ENCODE results near the gene MBP. TPM values are rescaled to one million over a fixed set of nuclear protein-coding genes. Genes with fewer than 3 reads are reported as not detected.

MBP gene
- total RNA-seq, 1 experiment from 2014 or later, result 31.6 TPM

GRCh38 chr18:77049938-77050337, 82.6 kb downstream of the MBP start:
- intact Hi-C loops (cut with micrococcal nuclease), result no loop called here
- Mint-ChIP-seq H3K4me1 (ENCODE audit: insufficient read depth, unreplicated experiment) (no peaks in the 10 kb centered on the region), H3K27ac (ENCODE audit: low read depth, unreplicated experiment) (no peak overlapping the region), H3K4me3 (ENCODE audit: unreplicated experiment) (no peak overlapping the region), H3K36me3 (ENCODE audit: insufficient read depth, unreplicated experiment) (peaks cover 19% of the 10 kb centered on the region), H3K27me3 (ENCODE audit: insufficient read depth, unreplicated experiment) (no peaks in the 10 kb centered on the region), H3K9me3 (ENCODE audit: unreplicated experiment) (no peaks in the 10 kb centered on the region)
- no peak for TF ChIP-seq CTCF (IDR thresholded peaks at IDR 0.05; ENCODE audit: unreplicated experiment)
- DNase-seq (ENCODE audit: unreplicated experiment), result no peak
- POLR2A ChIA-PET, result interaction anchor here (0.7 kb wide), 2 partner anchors 37 to 266 kb away, joined by 3 read pairs; no protein-coding TSS in a partner anchor
- no TSS peak for BruUV-seq (replicated peaks)
- CTCF ChIA-PET, result interaction anchor here (0.6 kb wide), 1 partner anchor 128 kb away, joined by 3 read pairs; no protein-coding TSS in a partner anchor

- no peaks in the 10 kb centered on the region for H3K27me3 Mint-ChIP-seq (ENCODE audit: insufficient read depth, unreplicated experiment)
- peaks cover 19% of the 10 kb centered on the region for H3K36me3 Mint-ChIP-seq (ENCODE audit: insufficient read depth, unreplicated experiment)
- ChIA-PET CTCF (no interaction called here), POLR2A (no interaction called here)
- H3K4me3 Mint-ChIP-seq (ENCODE audit: unreplicated experiment), result no peak overlapping the region
- intact Hi-C loops (cut with micrococcal nuclease), result no loop called here
- no TSS peak for BruUV-seq (replicated peaks)
- DNase-seq (ENCODE audit: unreplicated experiment), result no peak
- H3K4me1 Mint-ChIP-seq (ENCODE audit: insufficient read depth, unreplicated experiment), result no peaks in the 10 kb centered on the region
- H3K27ac Mint-ChIP-seq (ENCODE audit: low read depth, unreplicated experiment), result no peak overlapping the region
- no peak for TF ChIP-seq CTCF (IDR thresholded peaks at IDR 0.05; ENCODE audit: unreplicated experiment)
- no peaks in the 10 kb centered on the region for H3K9me3 Mint-ChIP-seq (ENCODE audit: unreplicated experiment)
Measured at GRCh38 chr18:77047803-77048419, 84.7 kb downstream of the MBP start.

- Mint-ChIP-seq H3K36me3 (ENCODE audit: insufficient read depth, unreplicated experiment) (peaks cover 19% of the 10 kb centered on the region), H3K27me3 (ENCODE audit: insufficient read depth, unreplicated experiment) (no peaks in the 10 kb centered on the region), H3K4me3 (ENCODE audit: unreplicated experiment) (no peak overlapping the region), H3K9me3 (ENCODE audit: unreplicated experiment) (no peaks in the 10 kb centered on the region), H3K4me1 (ENCODE audit: insufficient read depth, unreplicated experiment) (no peaks in the 10 kb centered on the region), H3K27ac (ENCODE audit: low read depth, unreplicated experiment) (peak overlapping the region; percentile 66)
- POLR2A ChIA-PET, result no interaction called here
- no peak for TF ChIP-seq CTCF (IDR thresholded peaks at IDR 0.05; ENCODE audit: unreplicated experiment)
- BruUV-seq (replicated peaks), result no TSS peak
- CTCF ChIA-PET, result interaction anchor here (0.9 kb wide), 1 partner anchor 20 kb away, joined by 4 read pairs; no protein-coding TSS in a partner anchor
- intact Hi-C loops (cut with micrococcal nuclease), result no loop called here
- DNase-seq (ENCODE audit: unreplicated experiment), result no peak
Measured at GRCh38 chr18:77046994-77047393, 85.6 kb downstream of the MBP start.

GRCh38 chr18:77046409-77046808, 86.2 kb downstream of the MBP start:
- no TSS peak for BruUV-seq (replicated peaks)
- no peak for DNase-seq (ENCODE audit: unreplicated experiment)
- intact Hi-C loops (cut with micrococcal nuclease), result no loop called here
- Mint-ChIP-seq H3K9me3 (ENCODE audit: unreplicated experiment) (no peaks in the 10 kb centered on the region), H3K4me3 (ENCODE audit: unreplicated experiment) (no peak overlapping the region), H3K27ac (ENCODE audit: low read depth, unreplicated experiment) (no peak overlapping the region), H3K27me3 (ENCODE audit: insufficient read depth, unreplicated experiment) (no peaks in the 10 kb centered on the region), H3K36me3 (ENCODE audit: insufficient read depth, unreplicated experiment) (peaks cover 19% of the 10 kb centered on the region), H3K4me1 (ENCODE audit: insufficient read depth, unreplicated experiment) (no peaks in the 10 kb centered on the region)
- CTCF ChIA-PET, result interaction anchor here (0.9 kb wide), 1 partner anchor 20 kb away, joined by 4 read pairs; no protein-coding TSS in a partner anchor
- no peak for TF ChIP-seq CTCF (IDR thresholded peaks at IDR 0.05; ENCODE audit: unreplicated experiment)
- POLR2A ChIA-PET, result no interaction called here
